ENCODE data around the gene TNFAIP8.
"Not testable (repeated sequence)": the region's sequence is repeated elsewhere in the genome, so short reads cannot be mapped to it uniquely, and the experiment has no call there.

The TNFAIP8 gene

DNA sequence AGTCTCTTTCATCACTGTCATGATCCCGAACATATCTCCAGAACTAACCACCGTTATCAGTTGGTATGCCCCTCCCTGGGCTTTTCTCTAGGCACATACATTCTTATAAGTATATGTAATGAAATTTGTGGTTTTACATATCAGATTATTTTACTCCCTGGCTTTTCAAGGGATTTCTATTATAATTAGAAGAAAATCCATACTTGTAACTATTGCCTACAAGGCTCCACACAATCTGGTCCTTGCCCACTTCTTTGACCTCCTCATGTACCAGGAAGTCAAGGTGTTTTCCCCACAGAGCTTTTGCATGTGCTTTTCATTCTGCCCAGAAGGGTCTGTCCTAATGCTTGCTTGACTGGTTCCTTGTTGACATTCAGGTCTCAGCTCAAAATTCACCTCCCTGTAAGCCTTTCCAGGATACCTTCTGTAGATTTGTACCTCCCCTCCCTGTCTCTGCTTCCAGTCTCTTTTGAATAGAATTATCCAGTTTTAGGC is 62.8 kb downstream of the TNFAIP8 start:
- DNase-seq (ENCODE audit: low read depth in 3 of 3) = no peak

DNA sequence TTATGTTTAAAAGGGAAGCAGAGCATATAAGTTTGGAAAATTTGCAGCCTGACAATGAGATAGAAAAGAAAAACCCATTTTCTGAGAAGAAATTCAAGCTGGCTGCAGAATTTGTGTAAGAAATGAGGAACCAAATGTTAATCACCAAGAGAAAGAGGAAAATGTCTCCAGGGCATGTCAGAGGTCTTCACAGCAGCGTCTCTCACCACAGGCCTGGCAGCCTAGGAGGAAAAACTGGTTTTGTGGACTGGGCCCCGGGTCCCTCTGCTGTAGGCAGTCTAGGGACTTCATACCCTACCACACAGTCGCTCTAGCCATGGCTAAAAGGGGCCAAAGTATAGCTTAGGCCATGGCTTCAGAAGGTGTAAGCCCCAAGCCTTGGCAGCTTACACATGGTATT is 64.3 kb downstream of the TNFAIP8 start:
- DNase-seq (ENCODE audit: low read depth in 3 of 3) = no peak

DNA sequence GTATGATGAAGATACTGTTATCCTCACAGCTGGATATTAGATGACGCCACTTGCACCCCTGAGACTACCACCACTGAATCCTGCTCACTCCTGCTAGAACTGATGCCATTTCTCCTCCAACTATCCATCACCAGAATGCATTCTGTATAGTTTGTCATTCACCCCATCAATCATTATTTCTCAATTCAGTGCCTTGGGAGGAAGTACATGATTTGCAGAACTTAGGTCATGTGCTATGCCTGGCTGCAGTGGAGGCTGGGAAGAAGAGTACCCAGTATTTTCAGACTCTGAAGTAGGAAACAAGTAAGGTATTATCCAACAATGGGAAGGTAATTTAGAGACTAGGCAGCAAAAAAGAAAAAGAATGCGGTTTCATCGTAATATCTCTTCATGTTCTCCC is 70.2 kb downstream of the TNFAIP8 start:
- DNase-seq (ENCODE audit: low read depth in 3 of 3) = no peak

DNA sequence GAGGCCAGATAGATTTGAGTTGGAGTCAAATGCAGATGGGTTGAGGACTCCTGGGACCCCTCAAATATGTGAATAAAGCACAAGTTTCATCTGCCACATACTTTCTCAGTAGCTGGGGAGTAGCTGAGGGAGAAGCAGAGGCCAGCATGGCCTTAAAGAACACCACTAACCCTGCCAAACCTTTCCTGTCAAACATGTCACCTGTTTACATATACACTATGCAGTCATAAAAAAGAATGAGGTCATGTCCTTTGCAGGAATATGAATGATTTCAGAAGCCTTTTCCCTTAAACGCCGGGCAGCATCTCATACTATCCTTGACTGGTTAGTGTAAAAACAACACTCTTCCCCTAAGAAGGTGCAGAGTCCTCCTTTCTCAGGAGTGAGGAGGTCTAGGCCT is 71.2 kb downstream of the TNFAIP8 start:
- DNase-seq (ENCODE audit: low read depth in 3 of 3) = no peak

DNA sequence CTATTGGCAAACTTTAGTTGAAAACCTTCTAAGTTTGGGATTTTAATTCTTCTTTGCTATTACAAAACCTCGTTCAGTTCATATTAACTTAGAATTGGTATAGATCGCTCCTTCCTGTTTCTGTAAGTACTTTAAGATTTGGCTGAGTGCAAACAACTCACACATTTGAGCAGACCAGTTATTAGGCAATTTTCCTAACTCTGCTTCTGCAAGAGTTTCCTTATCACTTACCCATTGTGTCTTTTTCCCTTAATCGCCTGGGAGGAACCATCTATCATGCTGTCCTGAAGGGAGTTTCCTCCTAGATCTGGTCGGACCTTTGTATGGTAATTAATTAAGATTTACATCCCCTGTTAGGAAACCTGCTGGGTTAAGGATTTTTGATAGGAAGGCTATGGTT is 71.8 kb downstream of the TNFAIP8 start:
- not testable (repeated sequence) for DNase-seq (ENCODE audit: low read depth in 3 of 3)

DNA sequence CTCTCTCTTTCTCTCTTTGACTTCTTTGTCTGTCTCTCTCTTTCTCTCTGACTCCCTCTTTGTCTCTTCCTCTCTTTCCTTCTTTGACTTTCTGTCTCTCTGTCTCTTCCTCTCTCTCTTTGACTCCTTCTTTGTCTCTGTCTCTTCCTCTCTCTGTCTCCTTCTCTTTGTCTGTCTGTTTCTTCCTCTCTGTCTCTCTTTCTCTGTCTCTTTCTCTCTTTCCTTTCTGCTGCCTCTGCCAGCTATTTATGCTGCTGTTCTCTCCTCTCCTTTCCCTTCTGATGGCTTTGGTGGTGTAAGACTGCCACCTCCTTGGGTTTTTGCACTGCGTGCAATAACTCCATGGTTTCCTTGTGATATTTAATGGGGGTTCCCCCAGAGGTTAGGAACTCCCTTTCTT is 72.3 kb downstream of the TNFAIP8 start:
- DNase-seq (ENCODE audit: low read depth in 3 of 3) = not testable (repeated sequence)

DNA sequence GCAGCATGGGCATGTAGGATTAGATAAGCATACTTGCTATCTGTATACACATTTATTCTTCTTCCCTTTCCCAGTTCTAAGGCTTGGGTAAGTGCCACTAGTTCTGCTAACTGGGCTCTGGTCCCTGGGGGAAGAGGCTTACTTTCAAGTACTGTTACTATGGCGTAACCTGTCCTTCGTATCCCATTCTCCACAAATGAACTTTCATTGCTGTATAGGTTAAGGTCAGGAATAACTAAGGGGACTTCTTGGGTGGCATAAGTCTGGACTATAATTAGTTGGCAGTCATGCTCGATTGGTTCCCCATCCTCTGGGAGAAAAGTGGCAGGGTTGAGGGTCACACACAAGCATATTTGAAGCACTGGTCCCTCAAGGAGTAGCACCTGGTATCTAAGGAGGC is 72.8 kb downstream of the TNFAIP8 start:
- DNase-seq (ENCODE audit: low read depth in 3 of 3) = not testable (repeated sequence)

DNA sequence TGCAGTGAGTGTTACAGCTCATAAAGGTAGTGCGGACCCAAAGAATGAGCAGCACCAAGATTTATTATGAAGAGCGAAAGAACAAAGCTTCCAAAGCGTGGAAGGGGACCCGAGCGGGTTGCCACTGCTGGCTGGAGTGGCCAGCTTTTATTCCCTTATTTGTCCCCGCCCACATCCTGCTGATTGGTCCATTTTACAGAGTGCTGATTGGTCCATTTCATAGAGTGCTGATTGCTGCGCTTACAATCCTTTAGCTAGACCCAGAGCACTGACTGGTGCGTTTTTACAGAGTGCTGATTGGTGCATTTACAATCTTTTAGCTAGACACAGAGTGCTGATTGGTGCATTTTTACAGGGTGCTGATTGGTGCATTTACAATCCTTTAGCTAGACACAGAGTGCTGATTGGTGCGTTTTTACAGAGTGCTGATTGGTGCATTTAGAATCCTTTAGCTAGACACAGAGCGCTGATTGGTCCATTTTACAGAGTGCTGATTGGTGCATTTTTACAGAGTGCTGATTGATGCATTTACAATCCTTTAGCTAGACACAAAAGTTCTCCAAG is 76.9 kb downstream of the TNFAIP8 start:
- not testable (repeated sequence) for DNase-seq (ENCODE audit: low read depth in 3 of 3)

DNA sequence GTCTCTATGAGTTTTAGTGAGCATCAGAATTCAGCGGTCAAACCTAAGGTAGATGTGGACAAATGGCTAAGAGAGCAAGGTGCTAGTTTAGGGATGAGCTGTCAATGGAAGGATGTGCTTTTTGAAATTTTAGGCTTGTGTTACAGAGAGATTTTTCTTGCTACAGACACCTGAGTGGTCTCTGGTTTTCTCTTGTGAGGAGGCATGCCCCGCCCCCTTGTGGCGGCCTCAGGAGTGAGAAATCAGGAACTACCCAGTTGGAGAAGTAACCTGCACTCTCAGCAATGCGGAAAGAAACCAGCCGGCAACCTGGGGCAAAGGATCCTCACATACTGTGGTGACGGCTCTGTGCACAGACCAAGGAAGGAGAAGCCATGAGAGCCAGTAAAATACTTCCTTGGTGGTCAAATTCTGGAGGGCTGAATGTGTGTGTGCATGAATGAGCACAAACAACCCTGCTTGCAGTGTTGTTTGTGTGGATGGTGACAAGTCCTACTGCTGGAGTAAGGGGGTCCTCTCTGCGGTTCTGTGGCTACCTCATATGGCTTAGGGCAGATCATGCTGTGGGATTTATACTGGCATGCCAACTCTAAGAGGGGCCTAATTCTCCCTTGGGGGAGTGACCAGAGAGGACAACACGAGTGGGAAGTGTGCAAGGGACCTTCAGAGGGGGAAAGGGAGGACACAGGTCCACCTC is 79.8 kb downstream of the TNFAIP8 start:
- peak; percentile 43 to 67 (median 45) for DNase-seq (ENCODE audit: low read depth in 3 of 3)

DNA sequence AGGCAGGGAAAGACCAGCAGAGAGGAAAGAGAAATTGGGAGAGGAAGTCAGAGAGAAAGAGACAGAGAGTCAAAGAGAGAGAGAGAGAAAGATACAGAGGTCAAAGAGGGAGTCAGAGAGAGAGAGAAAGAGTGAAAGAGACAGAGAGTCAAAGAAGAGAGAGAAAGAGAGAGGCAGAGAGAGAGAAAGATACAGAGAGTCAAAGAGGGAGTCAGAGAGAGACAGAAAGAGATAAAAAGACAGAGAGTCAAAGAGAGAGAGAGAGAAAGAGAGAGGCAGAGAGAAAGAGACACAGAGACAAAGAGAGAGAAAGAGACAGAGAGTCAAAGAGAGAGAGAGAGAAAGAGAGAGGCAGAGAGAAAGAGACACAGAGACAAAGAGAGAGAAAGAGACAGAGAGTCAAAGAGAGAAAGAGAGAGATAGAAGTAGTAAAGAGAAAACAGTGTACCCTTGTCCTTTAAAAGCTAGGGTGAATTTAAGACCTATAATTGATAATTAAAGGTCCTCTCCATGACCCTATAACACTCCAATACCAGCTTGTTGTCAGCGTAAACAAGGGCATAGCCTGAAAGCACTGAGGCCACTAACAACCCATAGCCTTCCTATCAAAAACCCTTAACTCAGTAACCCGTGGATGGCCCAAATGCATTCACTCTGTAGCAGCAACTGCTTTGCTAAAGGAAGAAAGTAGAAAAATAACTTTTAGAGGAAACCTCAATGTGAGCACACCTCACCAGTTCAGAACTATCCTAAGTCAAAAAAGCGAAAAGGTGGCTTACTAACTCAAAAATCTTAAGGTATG is 82.2 kb downstream of the TNFAIP8 start:
- not testable (repeated sequence) for DNase-seq (ENCODE audit: low read depth in 3 of 3)

DNA sequence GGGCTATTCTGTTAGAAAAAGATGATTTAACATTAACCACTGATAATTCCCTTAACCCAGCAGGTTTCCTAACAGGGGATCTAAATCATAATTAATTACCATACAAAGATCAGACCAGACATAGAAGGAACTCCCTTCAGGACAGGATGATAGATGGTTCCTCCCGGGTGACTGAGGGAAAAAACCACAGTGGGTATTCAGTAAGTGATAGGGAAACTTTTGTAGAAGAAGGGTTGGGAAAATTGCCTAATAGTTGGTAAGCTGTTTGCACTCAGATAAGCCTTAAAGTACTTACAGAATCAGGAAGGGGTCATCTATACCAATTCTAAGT is 82.7 kb downstream of the TNFAIP8 start:
- not testable (repeated sequence) for DNase-seq (ENCODE audit: low read depth in 3 of 3)

DNA sequence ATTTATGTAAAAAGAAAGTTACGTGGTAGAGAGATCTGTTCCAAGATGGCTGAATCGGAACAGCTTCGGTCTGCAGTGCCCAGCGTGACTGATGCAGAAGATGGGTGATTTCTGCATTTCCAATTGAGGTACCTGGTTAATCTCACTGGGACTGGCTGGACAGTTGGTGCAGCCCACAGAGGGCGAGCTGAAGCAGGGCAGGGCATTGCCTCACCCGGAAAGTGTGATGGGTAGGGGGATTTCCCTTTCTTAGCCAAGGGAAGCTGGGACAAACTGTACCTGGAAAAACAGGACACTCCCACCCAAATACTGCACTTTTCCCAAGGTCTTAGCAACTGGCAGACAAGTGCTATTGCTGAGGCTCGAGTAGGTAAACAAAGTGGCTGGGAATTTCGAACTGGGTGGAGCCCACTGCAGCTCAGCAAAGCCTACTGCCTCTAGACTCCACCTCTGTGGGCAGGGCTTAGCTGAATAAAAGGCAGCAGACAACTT is 83.4 kb downstream of the TNFAIP8 start:
- no peak for DNase-seq (ENCODE audit: low read depth in 3 of 3)

DNA sequence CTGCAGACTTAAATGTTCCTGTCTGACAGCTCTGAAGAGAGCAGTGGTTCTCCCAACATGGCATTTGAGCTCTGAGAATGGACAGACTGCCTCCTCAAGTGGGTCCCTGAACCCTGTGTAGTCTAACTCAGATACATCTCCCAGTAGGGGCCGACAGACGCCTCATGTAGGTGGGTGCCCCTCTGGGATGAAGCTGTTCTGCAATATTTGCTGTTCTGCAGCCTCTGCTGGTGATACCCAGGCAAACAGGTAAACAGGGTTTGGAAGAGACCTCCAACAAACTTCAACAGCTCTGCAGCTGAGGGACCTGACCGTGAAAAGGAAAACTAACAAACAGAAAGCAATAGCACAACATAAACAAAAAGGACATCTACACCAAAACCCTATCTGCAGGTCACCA is 83.8 kb downstream of the TNFAIP8 start:
- not testable (repeated sequence) for DNase-seq (ENCODE audit: low read depth in 3 of 3)

DNA sequence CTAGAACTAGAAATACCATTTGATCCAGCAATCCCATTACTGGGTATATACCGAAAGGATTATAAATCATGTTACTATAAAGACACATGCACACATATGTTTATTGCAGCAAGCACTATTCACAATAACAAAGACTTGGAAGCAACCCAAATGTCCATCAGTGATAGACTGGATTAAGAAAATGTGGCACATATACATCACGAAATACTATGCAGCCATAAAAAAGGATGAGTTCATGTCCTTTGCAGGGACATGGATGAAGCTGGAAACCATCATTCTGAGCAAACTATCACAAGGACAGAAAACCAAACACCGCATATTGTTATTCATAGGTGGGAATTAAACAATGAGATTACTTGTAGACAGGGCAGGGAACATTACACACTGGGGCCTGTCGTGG is 88.8 kb downstream of the TNFAIP8 start:
- not testable (repeated sequence) for DNase-seq (ENCODE audit: low read depth in 3 of 3)

DNA sequence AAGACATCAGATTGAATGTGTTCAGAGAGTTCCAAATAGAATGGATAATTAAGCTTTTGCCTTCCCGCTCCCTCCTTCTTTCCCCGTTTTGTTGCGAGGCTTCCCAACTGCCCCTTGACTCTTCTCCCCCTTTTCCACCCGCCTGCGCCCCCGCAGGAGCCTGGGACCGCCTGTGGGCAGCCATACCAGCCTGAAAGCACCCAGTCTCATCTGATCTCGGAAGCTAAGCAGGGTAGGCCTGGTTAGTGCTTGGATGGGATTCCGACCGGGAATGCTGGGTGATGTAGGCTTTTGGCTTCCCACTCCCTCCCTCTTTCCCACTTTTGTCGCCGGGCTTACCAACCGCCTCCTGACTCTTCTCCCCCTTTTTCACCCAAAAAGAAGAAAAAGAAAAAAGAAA is 89.7 kb downstream of the TNFAIP8 start:
- DNase-seq (ENCODE audit: low read depth in 3 of 3) = no peak
